Psoas muscle (tissue), 8 donors: ENCODE data around the gene OTUD3. TPM values are rescaled to one million over a fixed set of nuclear protein-coding genes. Genes with fewer than 3 reads are reported as not detected.

ENCODE experiments used
- ATAC-seq, 4 donors: fragments of 200-7000 bp; cut with Tn5 transposase; one replicate each; pipeline ENCODE4 v1.9.1; 2020; ENCODE audit warnings: moderate library complexity in 3 of 4, mild to moderate bottlenecking in 2 of 4
- DNase-seq, 2 donors: peaks; one replicate each; pipeline ENCODE4 v3.0.0-alpha.2; 2020
- H3K27ac ChIP-seq: fragments of 200-600 bp; one replicate; pipeline ENCODE4 v1.8.0; 2022
- H3K27me3 ChIP-seq, 3 donors: fragments of 200-600 bp in 1 of 3; one replicate each; pipeline versions ENCODE4 v1.6.1 to v1.8.0; 2013 to 2022; ENCODE audit warnings: low read length in 2 of 3, mild to moderate bottlenecking in 2 of 3, moderate library complexity in 1 of 3; ENCODE audit not compliant: insufficient read depth in 3 of 3
- H3K36me3 ChIP-seq, 2 donors: fragments of 200-600 bp in 1 of 2; one replicate each; pipeline versions ENCODE4 v1.6.1 to v1.8.0; 2013 to 2022; ENCODE audit warnings: low read depth in 1 of 2, mild to moderate bottlenecking in 1 of 2, moderate library complexity in 1 of 2; ENCODE audit not compliant: insufficient read depth in 1 of 2
- H3K4me1 ChIP-seq: fragments of 200-600 bp; one replicate; pipeline ENCODE4 v1.8.0; 2022
- H3K4me3 ChIP-seq: fragments of 200-600 bp; one replicate; pipeline ENCODE4 v1.8.0; 2022; ENCODE audit warnings: mild to moderate bottlenecking
- H3K9me3 ChIP-seq: fragments of 200-600 bp; one replicate; pipeline ENCODE4 v1.8.0; 2022
- CTCF ChIP-seq: fragments of 200-600 bp; IDR thresholded peaks from one replicate; pipeline ENCODE4 v1.8.0; 2022; ENCODE audit warnings: antibody characterized with exemption
- WGBS, 3 donors: extraction: QIAGEN DNeasy Blood & Tissue Kit; methylation state at CpG; one replicate each; pipeline versions ENCODE4 v1.1.6 to v1.1.7; 2013; 5-methylcytosine and 5-hydroxymethylcytosine counted together
- intact Hi-C, 2 donors: fragments of 100-400 bp; cut with DNase I; formaldehyde crosslinking; loops; one replicate each; pipeline versions ENCODE4 v1.11.0 to v1.14.2; 2022
- polyA plus RNA-seq, 3 donors: library from polyadenylated mRNA; stranded (reverse); fragments of 200-250 nt; gene quantifications; one replicate each; pipeline ENCODE4 v1.2.3, GENCODE V29; 2013
- total RNA-seq, 4 donors: library from RNA; stranded (reverse); fragmentation: NEBNext Ultra II Directional in 2 of 4; extraction: Animal tissue kit (Norgen Biotek cat#: 25700) in 2 of 4; gene quantifications; one replicate each; pipeline versions ENCODE4 v1.2.1 to v1.2.4, GENCODE V29; 2021 to 2023
- donor health status: healthy with polysubstance abuse.
- donor health status: DM: no; HTN: no; CAD: no; lungs with moderate emphysema.
- donor health status: Bipolar disorder and iron deficiency.
- donor health status: healthy.
- donor health status: DM: yes; HTN: yes; CAD: no.
- donor health status: DM: no; HTN: no; CAD: no.
- donor health status: DM: no; HTN: no; CAD: no.
- donor health status: DM: yes; HTN: yes; CAD: no.

OTUD3 gene
- total and polyA plus RNA-seq, 7 donors: 2.3 to 7.6 (median 6.1) TPM

GRCh38 chr1:19909392-19909791 is 27.2 kb downstream of the OTUD3 start:
- peaks cover 11 to 98% of the 10 kb centered on the region in 2 donors for H3K36me3 ChIP-seq
- TF ChIP-seq CTCF: no peak
- no peaks in the 10 kb centered on the region for H3K27me3 ChIP-seq
- H3K9me3 ChIP-seq: no peaks in the 10 kb centered on the region
- H3K4me1 ChIP-seq: no peaks in the 10 kb centered on the region
- intact Hi-C loops: no loop called here
- H3K27ac ChIP-seq: no peak overlapping the region
- no peak for ATAC-seq
- DNase-seq: no peak
- H3K4me3 ChIP-seq: no peak overlapping the region
- 91 to 97% (median 93%) methylated on average over 5 of the region's 5 CpGs for WGBS, 3 donors

- no peaks in the 10 kb centered on the region for H3K9me3 ChIP-seq
- H3K36me3 ChIP-seq: peaks cover 11 to 98% of the 10 kb centered on the region in 2 donors
- H3K4me3 ChIP-seq: no peak overlapping the region
- intact Hi-C loops: loop anchor here in 1 of 2 donors (10.0 kb wide), 1 partner anchor 585 kb away; no protein-coding TSS in a partner anchor
- H3K27ac ChIP-seq: no peak overlapping the region
- no peaks in the 10 kb centered on the region for H3K4me1 ChIP-seq
- DNase-seq: no peak
- 85 to 92% (median 89%) methylated on average over 3 of the region's 3 CpGs for WGBS, 3 donors
- ATAC-seq: no peak
- no peak for TF ChIP-seq CTCF
- no peaks in the 10 kb centered on the region for H3K27me3 ChIP-seq
Observed at GRCh38 chr1:19909971-19910370, 27.8 kb downstream of the OTUD3 start.

- Histone ChIP-seq H3K4me3 (no peak overlapping the region), H3K36me3 (peaks cover 11 to 94% of the 10 kb centered on the region in 2 donors), H3K4me1 (no peaks in the 10 kb centered on the region), H3K9me3 (no peaks in the 10 kb centered on the region), H3K27ac (no peak overlapping the region), H3K27me3 (no peaks in the 10 kb centered on the region)
- WGBS, 3 donors: 82 to 85% (median 83%) methylated on average over 3 of the region's 3 CpGs
- intact Hi-C loops: loop anchor here in 1 of 2 donors (10.0 kb wide), 1 partner anchor 584 kb away; no protein-coding TSS in a partner anchor
- no peak for TF ChIP-seq CTCF
- no peak for DNase-seq
- no peak for ATAC-seq
Observed at GRCh38 chr1:19910650-19911049, 28.5 kb downstream of the OTUD3 start.

- DNase-seq (peak; percentile 76 to 86), ATAC-seq (peak; percentile 58 to 90 (median 72))
- no peak overlapping the region for H3K4me3 ChIP-seq
- peaks cover 0 to 4% (median 0%) of the 10 kb centered on the region in 3 donors for H3K27me3 ChIP-seq
- H3K9me3 ChIP-seq: no peaks in the 10 kb centered on the region
- peaks cover 0 to 22% of the 10 kb centered on the region in 2 donors for H3K36me3 ChIP-seq
- no peak overlapping the region for H3K27ac ChIP-seq
- H3K4me1 ChIP-seq: no peaks in the 10 kb centered on the region
- WGBS, 3 donors: 15 to 20% (median 17%) methylated on average over 6 of the region's 6 CpGs
- TF ChIP-seq CTCF: peak; percentile 88
- intact Hi-C loops: loop anchor here (1.0 to 10.0 kb wide), 5 partner anchors 234 to 577 kb away; no protein-coding TSS in a partner anchor
Observed at GRCh38 chr1:19918057-19918456, 35.9 kb downstream of the OTUD3 start.
